ENCODE data around the gene RPL13A. TPM values are rescaled to one million over a fixed set of nuclear protein-coding genes. Genes with fewer than 3 reads are reported as not detected.

Gene RPL13A
- total RNA-seq, 3 donors from 2014 or later, result 2,162 to 2,782 (median 2,296) TPM

DNA sequence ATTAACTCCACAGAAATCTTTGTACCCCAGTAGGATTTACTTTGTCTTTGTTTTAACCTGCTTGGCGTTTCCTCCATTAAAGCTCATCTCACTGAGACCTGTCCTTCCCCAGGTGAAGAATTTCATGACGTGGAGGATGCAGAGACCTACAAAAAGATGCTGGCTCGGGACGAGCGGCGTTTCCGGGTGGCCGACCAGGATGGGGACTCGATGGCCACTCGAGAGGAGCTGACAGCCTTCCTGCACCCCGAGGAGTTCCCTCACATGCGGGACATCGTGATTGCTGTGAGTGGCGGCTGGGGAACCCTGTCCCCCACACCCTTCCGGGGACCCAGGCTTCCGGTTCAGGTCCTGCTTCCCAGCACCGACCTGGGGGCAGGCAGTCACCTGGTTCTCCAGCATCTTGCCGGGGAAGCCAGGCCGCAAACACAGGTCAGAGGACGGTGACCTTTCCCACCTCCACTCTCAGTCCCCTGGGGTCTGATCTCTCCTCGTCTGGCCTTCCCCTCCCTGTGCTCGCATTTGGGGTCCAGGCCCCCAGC is 49.6 kb downstream of the RPL13A start:
- H3K36me3 ChIP-seq (ENCODE audit: low read depth), result peaks cover 6% of the 10 kb centered on the region
- no peaks in the 10 kb centered on the region for H3K9me3 ChIP-seq
- H3K4me3 ChIP-seq, result no peak overlapping the region
- no peaks in the 10 kb centered on the region for H3K4me1 ChIP-seq (ENCODE audit: low read depth)
- TF ChIP-seq, protein P1, sequence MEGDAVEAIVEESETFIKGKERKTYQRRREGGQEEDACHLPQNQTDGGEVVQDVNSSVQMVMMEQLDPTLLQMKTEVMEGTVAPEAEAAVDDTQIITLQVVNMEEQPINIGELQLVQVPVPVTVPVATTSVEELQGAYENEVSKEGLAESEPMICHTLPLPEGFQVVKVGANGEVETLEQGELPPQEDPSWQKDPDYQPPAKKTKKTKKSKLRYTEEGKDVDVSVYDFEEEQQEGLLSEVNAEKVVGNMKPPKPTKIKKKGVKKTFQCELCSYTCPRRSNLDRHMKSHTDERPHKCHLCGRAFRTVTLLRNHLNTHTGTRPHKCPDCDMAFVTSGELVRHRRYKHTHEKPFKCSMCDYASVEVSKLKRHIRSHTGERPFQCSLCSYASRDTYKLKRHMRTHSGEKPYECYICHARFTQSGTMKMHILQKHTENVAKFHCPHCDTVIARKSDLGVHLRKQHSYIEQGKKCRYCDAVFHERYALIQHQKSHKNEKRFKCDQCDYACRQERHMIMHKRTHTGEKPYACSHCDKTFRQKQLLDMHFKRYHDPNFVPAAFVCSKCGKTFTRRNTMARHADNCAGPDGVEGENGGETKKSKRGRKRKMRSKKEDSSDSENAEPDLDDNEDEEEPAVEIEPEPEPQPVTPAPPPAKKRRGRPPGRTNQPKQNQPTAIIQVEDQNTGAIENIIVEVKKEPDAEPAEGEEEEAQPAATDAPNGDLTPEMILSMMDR (IDR thresholded peaks at IDR 0.05), result no peak
- ATAC-seq (no peak), DNase-seq (no peak)
- intact Hi-C loops (cut with DNase I, micrococcal nuclease), result no loop called here

DNA sequence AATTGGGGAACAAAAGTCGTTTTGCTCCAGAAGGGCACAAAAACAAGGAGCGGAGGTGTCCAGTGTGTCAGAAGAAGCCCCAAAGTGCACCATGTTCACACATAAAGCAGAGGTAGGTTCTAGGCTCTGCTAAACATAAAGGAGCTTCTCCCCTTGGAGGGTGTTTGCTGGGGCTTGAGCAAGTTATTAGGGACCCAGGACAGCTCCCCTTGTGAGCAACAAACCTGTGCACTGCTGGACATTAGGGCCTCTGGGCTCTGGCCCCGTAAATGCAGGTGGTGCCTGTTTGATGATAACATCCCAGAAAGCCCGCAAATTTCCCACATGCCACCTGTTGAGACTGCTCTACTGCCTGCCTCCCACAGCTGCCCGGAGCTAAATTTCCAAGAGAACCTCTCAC is 51.2 kb downstream of the RPL13A start:
- intact Hi-C loops (cut with DNase I, micrococcal nuclease), result no loop called here
- no peak for DNase-seq
- no peaks in the 10 kb centered on the region for H3K9me3 ChIP-seq
- TF ChIP-seq, protein P1 (IDR thresholded peaks at IDR 0.05), result no peak
- H3K4me3 ChIP-seq, result no peak overlapping the region
- H3K4me1 ChIP-seq (ENCODE audit: low read depth), result no peaks in the 10 kb centered on the region
- H3K36me3 ChIP-seq (ENCODE audit: low read depth), result peaks cover 6% of the 10 kb centered on the region
- ATAC-seq, result no peak

DNA sequence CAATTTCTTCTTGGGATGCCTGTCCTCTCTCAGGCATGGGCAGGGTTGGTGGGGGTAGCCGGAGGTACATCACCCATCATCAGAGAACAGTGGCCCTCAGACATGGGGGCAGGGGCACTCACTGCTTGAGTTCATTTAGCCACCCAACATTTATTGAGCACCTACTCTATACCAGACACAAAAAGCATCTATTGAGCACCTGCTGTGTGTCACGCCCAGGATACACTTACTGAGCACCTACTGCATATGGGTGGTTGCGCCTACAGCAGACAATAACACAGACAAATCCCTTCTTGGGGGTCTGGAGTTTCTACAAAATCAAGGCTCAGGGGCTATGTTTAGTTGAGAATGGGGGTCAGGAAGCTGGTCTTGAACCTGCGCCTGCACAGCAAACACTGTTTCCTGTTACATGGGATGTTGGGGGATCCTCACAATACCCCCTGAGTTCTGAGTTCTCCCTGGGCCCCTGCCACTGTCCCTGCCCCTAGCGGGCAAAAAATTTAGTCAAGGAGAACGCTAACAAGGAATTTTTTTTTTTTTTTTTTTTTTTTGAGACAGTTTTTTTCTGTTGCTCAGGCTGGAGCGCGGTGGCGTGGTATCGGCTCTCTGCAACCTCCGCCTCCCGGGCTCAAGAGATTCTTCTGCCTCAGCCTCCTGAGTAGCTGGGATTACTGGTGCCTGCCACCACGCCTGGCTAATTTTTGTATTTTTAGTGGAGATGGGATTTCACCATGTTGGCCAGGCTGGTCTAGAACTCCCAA is 52.0 kb downstream of the RPL13A start:
- Histone ChIP-seq H3K4me1 (ENCODE audit: low read depth) (no peaks in the 10 kb centered on the region), H3K36me3 (ENCODE audit: low read depth) (peaks cover 6% of the 10 kb centered on the region), H3K9me3 (no peaks in the 10 kb centered on the region), H3K4me3 (no peak overlapping the region)
- TF ChIP-seq, protein P1 (IDR thresholded peaks at IDR 0.05), result no peak
- DNase-seq (no peak), ATAC-seq (no peak)
- intact Hi-C loops (cut with DNase I, micrococcal nuclease), result no loop called here

Small RNA genes within 50 kb of the gene (microRNA-seq; reads per million reads assigned to microRNA genes)
- 2,849 reads per million, percentile 89 among the genes with 10 or more reads in this experiment for gene MIR150

Other genes with a start within 250 kb of the RPL13A start
- gene SLC6A16, start 162.4 kb upstream of the RPL13A start, total RNA-seq, result 1 to 10 TPM in 1 of 3 donors, under 1 TPM in 2; 0.36 to 3.7 (median 0.52) TPM
- gene CD37, start 152.2 kb upstream of the RPL13A start, total RNA-seq, result 10 to 100 TPM in 2 of 3 donors, 1 to 10 TPM in 1; 5.6 to 11.2 (median 10.1) TPM
- gene TEAD2, start 125.2 kb upstream of the RPL13A start, total RNA-seq, result 10 to 100 TPM in 2 of 3 donors, 1 to 10 TPM in 1; 9.8 to 64.0 (median 21.8) TPM
- gene DKKL1, start 123.7 kb upstream of the RPL13A start, total RNA-seq, result under 1 TPM in 1 of 3 donors, not detected in 2; 0.44 TPM
- gene KASH5, start 99.4 kb upstream of the RPL13A start, total RNA-seq, result not detected
- gene PTH2, start 64.2 kb upstream of the RPL13A start, total RNA-seq, result not detected
- not detected for gene GFY, start 62.2 kb upstream of the RPL13A start, total RNA-seq
- gene SLC17A7, start 46.1 kb upstream of the RPL13A start, total RNA-seq, result 1 to 10 TPM in 1 of 3 donors, under 1 TPM in 2; 0.20 to 1.0 (median 0.51) TPM
- gene PIH1D1, start 35.8 kb upstream of the RPL13A start, total RNA-seq, result 10 to 100 TPM; 65.2 to 78.7 (median 76.6) TPM
- 10 to 100 TPM; 31.2 to 36.4 (median 36.3) TPM for gene ALDH16A1, start 34.4 kb upstream of the RPL13A start, total RNA-seq
- gene FLT3LG, start 13.4 kb upstream of the RPL13A start, total RNA-seq, result 10 to 100 TPM in 1 of 3 donors, 1 to 10 TPM in 2; 3.3 to 14.8 (median 7.8) TPM
- gene RPS11, start 8.8 kb downstream of the RPL13A start, total RNA-seq, result 1,000 to 10,000 TPM; 1,414 to 1,682 (median 1,521) TPM
- 100 to 1,000 TPM; 308 to 537 (median 450) TPM for gene FCGRT, start 25.1 kb downstream of the RPL13A start, total RNA-seq
- gene RCN3, start 40.4 kb downstream of the RPL13A start, total RNA-seq, result 10 to 100 TPM; 28.5 to 42.2 (median 34.0) TPM
- 10 to 100 TPM; 59.2 to 72.5 (median 66.3) TPM for gene NOSIP, start 92.9 kb downstream of the RPL13A start, total RNA-seq
- 10 to 100 TPM in 2 of 3 donors, 1 to 10 TPM in 1; 9.1 to 25.1 (median 18.9) TPM for gene PRRG2, start 93.7 kb downstream of the RPL13A start, total RNA-seq
- gene PRR12, start 103.6 kb downstream of the RPL13A start, total RNA-seq, result 10 to 100 TPM; 24.2 to 37.3 (median 26.2) TPM
- 10 to 100 TPM; 43.9 to 89.8 (median 48.6) TPM for gene RRAS, start 152.5 kb downstream of the RPL13A start, total RNA-seq
- gene SCAF1, start 154.6 kb downstream of the RPL13A start, total RNA-seq, result 10 to 100 TPM; 55.5 to 75.0 (median 56.1) TPM
- gene IRF3, start 178.2 kb downstream of the RPL13A start, total RNA-seq, result 100 to 1,000 TPM in 1 of 3 donors, 10 to 100 TPM in 2; 76.1 to 119 (median 90.1) TPM
- 10 to 100 TPM in 2 of 3 donors, 1 to 10 TPM in 1; 9.6 to 20.8 (median 16.3) TPM for gene BCL2L12, start 178.3 kb downstream of the RPL13A start, total RNA-seq
- 100 to 1,000 TPM in 1 of 3 donors, 10 to 100 TPM in 2; 68.1 to 101 (median 94.8) TPM for gene PRMT1, start 189.7 kb downstream of the RPL13A start, total RNA-seq
- 1 to 10 TPM in 2 of 3 donors, under 1 TPM in 1; 0.69 to 1.3 (median 1.2) TPM for gene ADM5, start 202.0 kb downstream of the RPL13A start, total RNA-seq
- gene CPT1C, start 203.5 kb downstream of the RPL13A start, total RNA-seq, result 1 to 10 TPM; 1.9 to 7.6 (median 2.2) TPM